Measurements from ENCODE around the gene DBH. TPM values are rescaled to one million over a fixed set of nuclear protein-coding genes. Genes with fewer than 3 reads are reported as not detected.

DBH gene
- total and polyA plus RNA-seq, 12 donors = 0.24 to 234 (median 19.6) TPM; not detected in 1

GRCh38 chr9:133707763-133708245, 71.6 kb downstream of the DBH start:
- no peak for TF ChIP-seq CTCF (IDR thresholded peaks at IDR 0.05)
- TF ChIP-seq POLR2A (IDR thresholded peaks at IDR 0.05) = no peak
- H3K36me3 ChIP-seq (replicated peaks in 1 of 2) = no peaks in the 10 kb centered on the region
- peak overlapping the region in 3 of 5 donors; percentile 38 to 85 (median 58) for H3K27ac ChIP-seq
- 78 to 88% (median 82%) methylated on average over 7 to 15 of the region's 15 CpGs for WGBS, 4 donors
- intact Hi-C loops (cut with DNase I) = no loop called here
- peak in 1 of 7 donors; percentile 3 for DNase-seq
- no peaks in the 10 kb centered on the region for H3K9me3 ChIP-seq (replicated peaks in 1 of 3)
- no peaks in the 10 kb centered on the region for H3K4me1 ChIP-seq (replicated peaks in 1 of 2)
- no peak overlapping the region for H3K4me3 ChIP-seq
- H3K27me3 ChIP-seq = peaks cover 4% of the 10 kb centered on the region

- Histone ChIP-seq H3K4me1 (replicated peaks in 1 of 2) (no peaks in the 10 kb centered on the region), H3K36me3 (replicated peaks in 1 of 2) (no peaks in the 10 kb centered on the region), H3K4me3 (no peak overlapping the region), H3K27ac (peak overlapping the region in 1 of 5 donors; percentile 85), H3K27me3 (no peaks in the 10 kb centered on the region), H3K9me3 (replicated peaks in 1 of 3) (no peaks in the 10 kb centered on the region)
- 87 to 92% (median 90%) methylated on average over 16 to 30 of the region's 30 CpGs for WGBS, 4 donors
- intact Hi-C loops (cut with DNase I) = no loop called here
- peak in 1 of 7 donors; percentile 6 for DNase-seq
- TF ChIP-seq POLR2A (IDR thresholded peaks at IDR 0.05) (no peak), CTCF (IDR thresholded peaks at IDR 0.05) (no peak)
Observed at GRCh38 chr9:133708246-133709014, 72.3 kb downstream of the DBH start.

Other genes with a start within 250 kb of the DBH start
- gene REXO4, start 218.4 kb upstream of the DBH start, total RNA-seq = 10 to 100 TPM; 18.9 to 27.6 (median 23.0) TPM
- 10 to 100 TPM; 19.4 to 24.2 (median 20.5) TPM for gene REXO4, start 218.4 kb upstream of the DBH start, polyA plus RNA-seq
- 1 to 10 TPM in 6 of 9 donors, under 1 TPM in 3; 0.30 to 8.7 (median 1.8) TPM for gene ADAMTS13, start 214.0 kb upstream of the DBH start, total RNA-seq
- gene ADAMTS13, start 214.0 kb upstream of the DBH start, polyA plus RNA-seq = 10 to 100 TPM in 2 of 3 donors, under 1 TPM in 1; 0.15 to 19.9 (median 13.4) TPM
- gene CACFD1, start 176.4 kb upstream of the DBH start, total RNA-seq = 10 to 100 TPM; 11.4 to 29.5 (median 21.5) TPM
- 10 to 100 TPM in 1 of 3 donors, 1 to 10 TPM in 2; 6.5 to 11.1 (median 8.8) TPM for gene CACFD1, start 176.4 kb upstream of the DBH start, polyA plus RNA-seq
- gene SLC2A6, start 157.3 kb upstream of the DBH start, total RNA-seq = 10 to 100 TPM in 3 of 9 donors, 1 to 10 TPM in 6; 1.4 to 79.1 (median 8.0) TPM
- gene SLC2A6, start 157.3 kb upstream of the DBH start, polyA plus RNA-seq = 1 to 10 TPM; 3.3 to 6.7 (median 5.0) TPM
- not detected for gene MYMK, start 111.4 kb upstream of the DBH start, total RNA-seq
- gene MYMK, start 111.4 kb upstream of the DBH start, polyA plus RNA-seq = not detected
- gene ADAMTSL2, start 101.7 kb upstream of the DBH start, total RNA-seq = 100 to 1,000 TPM in 2 of 9 donors, 10 to 100 TPM in 6, under 1 TPM in 1; 1.00 to 138 (median 58.2) TPM
- 100 to 1,000 TPM in 1 of 3 donors, 10 to 100 TPM in 1, 1 to 10 TPM in 1; 4.1 to 108 (median 35.3) TPM for gene ADAMTSL2, start 101.7 kb upstream of the DBH start, polyA plus RNA-seq
- gene FAM163B, start 27.0 kb upstream of the DBH start, total RNA-seq = 10 to 100 TPM in 2 of 9 donors, 1 to 10 TPM in 6, under 1 TPM in 1; 0.72 to 14.2 (median 1.9) TPM
- gene FAM163B, start 27.0 kb upstream of the DBH start, polyA plus RNA-seq = 10 to 100 TPM in 1 of 3 donors, 1 to 10 TPM in 2; 2.8 to 14.3 (median 4.5) TPM
- 1 to 10 TPM; 1.5 to 9.6 (median 3.1) TPM for gene SARDH, start 102.0 kb downstream of the DBH start, total RNA-seq
- gene SARDH, start 102.0 kb downstream of the DBH start, polyA plus RNA-seq = 1 to 10 TPM in 2 of 3 donors, under 1 TPM in 1; 0.81 to 6.8 (median 3.0) TPM

Data from adrenal gland (tissue), 12 donors.